Skeletal muscle tissue (tissue), 4 donors: ENCODE data around the gene CHSY3. TPM values are rescaled to one million over a fixed set of nuclear protein-coding genes. Genes with fewer than 3 reads are reported as not detected.

Source experiments
- H3K27ac ChIP-seq: one replicate; pipeline ENCODE4 v1.7.0; 2013; ENCODE audit warnings: mild to moderate bottlenecking, low read depth, low read length, inconsistent platforms
- H3K27me3 ChIP-seq, 3 donors: one replicate each; pipeline ENCODE4 v1.7.0; 2013; ENCODE audit warnings: low read length in 3 of 3; ENCODE audit not compliant: control insufficient read depth in 3 of 3, insufficient read depth in 3 of 3
- H3K36me3 ChIP-seq, 3 donors: one replicate each; pipeline ENCODE4 v1.7.0; 2013; ENCODE audit warnings: low read length in 3 of 3; ENCODE audit not compliant: control insufficient read depth in 3 of 3, insufficient read depth in 3 of 3
- H3K4me1 ChIP-seq, 3 donors: one replicate each; pipeline ENCODE4 v1.7.0; 2013; ENCODE audit warnings: low read length in 3 of 3, mild to moderate bottlenecking in 3 of 3; ENCODE audit not compliant: control insufficient read depth in 3 of 3, insufficient read depth in 3 of 3
- H3K4me3 ChIP-seq, 3 donors: one replicate each; pipeline ENCODE4 v1.7.0; 2013; ENCODE audit warnings: low read length in 3 of 3
- H3K9ac ChIP-seq, 3 donors: one replicate each; pipeline ENCODE4 v1.7.0; 2013; ENCODE audit warnings: low read length in 3 of 3, mild to moderate bottlenecking in 3 of 3, moderate library complexity in 2 of 3, low read depth in 1 of 3
- H3K9me3 ChIP-seq, 3 donors: one replicate each; pipeline ENCODE4 v1.7.0; 2013; ENCODE audit warnings: low read length in 3 of 3; ENCODE audit not compliant: control insufficient read depth in 3 of 3
- total RNA-seq: library from RNA; depleted of rRNA; stranded (reverse); fragments of >200 nt; gene quantifications from one replicate; pipeline ENCODE4 v1.2.3, GENCODE V29; 2014
- donor health status: Osteomylitis.

Gene CHSY3
- total RNA-seq, 1 donor from 2014 or later: 12.5 TPM

DNA sequence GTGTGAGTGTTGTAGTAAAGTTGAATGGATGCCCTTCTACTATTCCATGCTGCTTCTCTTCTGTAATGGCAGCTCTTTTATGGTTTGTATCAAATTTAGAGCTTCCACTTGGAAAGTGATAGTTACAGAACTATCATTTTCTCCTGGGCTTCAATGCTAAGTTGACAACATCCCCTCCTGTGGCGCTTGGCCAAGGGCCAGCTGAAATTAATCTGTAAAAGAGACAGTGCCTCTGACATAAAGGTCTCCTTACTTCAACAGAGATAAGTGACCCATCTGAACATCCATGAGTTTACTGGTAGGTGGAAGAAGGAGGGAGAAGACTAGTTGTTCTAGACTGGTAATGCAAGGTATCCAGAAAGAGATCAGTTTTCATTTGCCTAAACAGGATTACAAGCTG lies 39.7 kb downstream of the CHSY3 start:
- Histone ChIP-seq H3K4me1 (no peaks in the 10 kb centered on the region), H3K36me3 (no peaks in the 10 kb centered on the region), H3K9me3 (no peaks in the 10 kb centered on the region), H3K9ac (no peak overlapping the region), H3K27me3 (no peaks in the 10 kb centered on the region), H3K27ac (no peak overlapping the region), H3K4me3 (no peak overlapping the region)

DNA sequence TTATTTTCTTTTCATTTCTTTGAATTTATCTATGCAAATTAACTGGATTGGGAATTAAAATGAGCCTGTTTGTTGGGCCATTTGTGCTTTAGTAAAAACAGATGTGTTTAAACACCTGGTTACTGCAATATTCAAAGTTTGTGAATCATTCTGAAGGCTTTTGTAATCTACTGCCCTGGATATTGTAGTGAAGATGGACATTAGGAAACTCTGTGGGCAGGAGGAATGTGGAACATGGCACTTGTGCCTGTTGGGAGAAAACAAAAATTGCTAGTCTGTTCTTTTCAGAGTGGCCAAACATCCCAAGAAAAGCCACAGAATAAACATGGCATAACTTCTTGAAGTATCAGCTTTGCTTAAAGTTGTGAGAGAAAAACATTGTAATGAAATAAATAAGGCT lies 40.8 kb downstream of the CHSY3 start:
- Histone ChIP-seq H3K4me1 (no peaks in the 10 kb centered on the region), H3K4me3 (no peak overlapping the region), H3K9me3 (no peaks in the 10 kb centered on the region), H3K9ac (no peak overlapping the region), H3K27ac (no peak overlapping the region), H3K36me3 (no peaks in the 10 kb centered on the region), H3K27me3 (no peaks in the 10 kb centered on the region)

DNA sequence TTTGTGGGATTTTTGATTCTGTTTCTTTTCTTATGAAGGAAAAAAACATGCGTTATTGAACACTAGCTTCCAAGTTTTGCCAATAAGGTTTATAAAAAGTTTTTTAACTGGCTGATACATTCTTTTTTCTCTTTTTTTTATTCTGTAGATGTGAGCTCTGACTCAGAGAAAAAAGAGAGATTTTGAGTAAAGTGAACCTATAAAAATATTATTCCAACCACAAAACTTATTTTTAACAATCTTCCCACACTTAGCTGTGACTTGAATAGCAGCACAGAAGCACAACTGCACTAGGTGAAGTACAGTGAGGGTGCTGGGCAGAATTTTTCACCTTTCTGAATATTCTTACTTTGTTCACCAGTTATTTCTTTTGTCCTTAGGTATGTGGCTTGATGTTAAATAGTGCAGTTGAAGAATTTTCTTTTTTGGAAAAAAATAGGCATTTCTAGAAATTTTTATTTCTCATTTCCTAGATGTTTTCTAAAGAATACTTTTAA lies 41.6 kb downstream of the CHSY3 start:
- H3K9me3 ChIP-seq: no peaks in the 10 kb centered on the region
- no peak overlapping the region for H3K27ac ChIP-seq
- H3K4me3 ChIP-seq: no peak overlapping the region
- H3K4me1 ChIP-seq: no peaks in the 10 kb centered on the region
- H3K9ac ChIP-seq: no peak overlapping the region
- no peaks in the 10 kb centered on the region for H3K36me3 ChIP-seq
- H3K27me3 ChIP-seq: no peaks in the 10 kb centered on the region

DNA sequence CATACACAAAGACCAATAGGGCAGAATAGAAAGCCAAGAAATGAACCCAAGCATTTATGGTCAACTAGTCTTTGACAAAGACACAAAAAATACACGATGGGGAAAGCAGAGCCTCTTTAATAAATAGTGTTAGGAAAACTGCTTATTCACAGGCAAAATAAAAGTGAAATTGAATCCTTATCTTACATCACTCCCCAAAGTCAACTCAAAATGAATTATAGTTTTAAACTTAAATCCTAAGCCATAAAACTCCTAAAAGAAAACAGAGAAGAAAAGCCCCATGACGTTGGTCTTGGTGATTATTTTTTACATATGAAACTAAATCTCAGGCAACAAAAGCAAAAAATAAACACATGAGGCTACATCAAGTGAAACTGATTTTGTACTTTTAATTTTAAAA lies 46.8 kb downstream of the CHSY3 start:
- Histone ChIP-seq H3K27me3 (no peaks in the 10 kb centered on the region), H3K27ac (no peak overlapping the region)

DNA sequence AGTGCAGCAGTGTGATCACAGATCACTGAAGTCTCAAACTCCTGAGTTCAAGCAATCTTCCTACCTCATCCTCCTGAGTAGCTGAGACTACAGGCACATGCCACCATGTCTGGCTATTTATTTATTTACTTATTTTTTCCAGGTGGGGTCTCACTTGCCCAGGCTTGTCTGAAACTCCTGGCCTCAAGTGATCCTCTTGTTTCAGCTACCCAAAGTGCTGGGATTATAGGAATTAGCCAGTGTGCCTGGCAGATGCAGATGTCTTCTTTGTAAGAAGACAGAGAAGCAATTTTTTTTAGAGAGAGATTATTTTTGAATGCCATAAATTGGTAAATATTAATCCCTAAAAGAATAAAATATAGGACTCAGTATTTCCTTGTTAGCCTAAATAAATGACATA lies 54.3 kb downstream of the CHSY3 start:
- H3K27me3 ChIP-seq: no peaks in the 10 kb centered on the region
- no peak overlapping the region for H3K4me3 ChIP-seq
- H3K9ac ChIP-seq: no peak overlapping the region
- no peak overlapping the region for H3K27ac ChIP-seq
- H3K36me3 ChIP-seq: no peaks in the 10 kb centered on the region
- H3K4me1 ChIP-seq: peaks cover 0 to 4% (median 0%) of the 10 kb centered on the region in 3 donors
- H3K9me3 ChIP-seq: no peaks in the 10 kb centered on the region

More for the DNA sequence above, 46.8 kb downstream of the CHSY3 start:
- H3K4me1 ChIP-seq: no peaks in the 10 kb centered on the region
- no peak overlapping the region for H3K9ac ChIP-seq
- H3K9me3 ChIP-seq: no peaks in the 10 kb centered on the region
- no peak overlapping the region for H3K4me3 ChIP-seq
- no peaks in the 10 kb centered on the region for H3K36me3 ChIP-seq

DNA sequence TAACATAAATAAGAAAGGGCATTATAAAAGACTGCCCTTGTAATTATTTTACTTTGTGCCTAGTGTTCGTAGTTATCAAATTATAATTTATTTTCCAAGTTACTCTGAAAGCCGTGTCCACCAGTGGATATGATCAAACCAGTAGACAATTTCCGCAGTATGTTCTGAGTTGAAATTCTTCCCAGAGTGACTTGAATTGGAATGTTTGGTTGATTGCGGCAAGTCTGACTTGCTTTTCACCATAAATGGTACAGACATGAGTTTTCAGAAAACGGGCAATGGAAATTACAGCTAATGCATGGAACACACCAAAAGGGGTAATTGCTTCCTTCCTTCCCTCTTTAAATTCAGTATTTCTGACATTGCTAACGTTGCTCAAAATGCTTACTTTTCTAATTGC lies 56.6 kb downstream of the CHSY3 start:
- H3K4me3 ChIP-seq: no peak overlapping the region
- H3K27me3 ChIP-seq: no peaks in the 10 kb centered on the region
- H3K9ac ChIP-seq: no peak overlapping the region
- no peaks in the 10 kb centered on the region for H3K36me3 ChIP-seq
- peaks cover 0 to 13% (median 6%) of the 10 kb centered on the region in 3 donors for H3K4me1 ChIP-seq
- no peaks in the 10 kb centered on the region for H3K9me3 ChIP-seq
- H3K27ac ChIP-seq: no peak overlapping the region

DNA sequence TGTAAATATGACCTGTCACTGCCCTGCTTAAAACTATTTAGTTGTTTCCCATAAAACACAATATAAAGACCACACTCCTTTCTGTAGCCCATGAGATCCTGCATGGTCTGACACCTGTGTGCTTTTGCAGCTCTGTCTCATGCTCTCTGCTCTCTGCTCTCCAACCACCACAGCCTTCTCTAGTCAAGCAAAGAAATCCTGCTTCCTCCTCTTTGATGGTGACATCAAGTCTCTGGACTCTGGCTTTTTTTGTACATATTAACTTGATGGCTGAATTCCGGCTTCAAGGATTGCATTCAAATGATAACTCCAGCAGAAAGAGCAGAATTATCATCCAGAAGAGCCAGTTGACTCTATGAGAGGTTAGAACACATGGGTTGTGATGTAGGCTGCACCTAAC lies 58.2 kb downstream of the CHSY3 start:
- no peaks in the 10 kb centered on the region for H3K9me3 ChIP-seq
- peak overlapping the region; percentile 48 for H3K27ac ChIP-seq
- no peaks in the 10 kb centered on the region for H3K27me3 ChIP-seq
- H3K4me1 ChIP-seq: peaks cover 0 to 13% (median 6%) of the 10 kb centered on the region in 3 donors
- H3K36me3 ChIP-seq: no peaks in the 10 kb centered on the region
- H3K4me3 ChIP-seq: no peak overlapping the region
- no peak overlapping the region for H3K9ac ChIP-seq

DNA sequence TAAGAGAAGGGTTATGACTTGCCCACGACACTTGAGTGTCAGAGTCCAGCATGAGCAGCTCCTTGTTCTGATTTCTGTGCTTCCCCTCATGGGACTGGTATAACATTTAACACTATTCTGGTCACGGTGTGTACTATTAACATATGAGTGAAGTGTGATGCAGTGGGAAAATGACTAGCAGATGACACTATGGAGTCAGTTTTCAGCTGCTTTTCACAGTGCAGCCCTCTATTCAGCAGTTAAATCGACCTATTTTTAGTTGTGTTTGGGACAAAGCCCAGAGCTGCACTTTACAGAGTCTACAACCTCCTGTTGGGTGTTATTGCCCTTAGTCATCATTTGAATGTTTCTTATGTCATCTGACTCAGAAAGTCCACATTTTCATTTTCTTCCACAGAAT lies 59.1 kb downstream of the CHSY3 start:
- peak overlapping the region in 1 of 3 donors; percentile 15 for H3K4me3 ChIP-seq
- H3K27ac ChIP-seq: peak overlapping the region; percentile 48
- H3K9ac ChIP-seq: no peak overlapping the region
- H3K27me3 ChIP-seq: no peaks in the 10 kb centered on the region
- peaks cover 0 to 13% (median 6%) of the 10 kb centered on the region in 3 donors for H3K4me1 ChIP-seq
- H3K9me3 ChIP-seq: no peaks in the 10 kb centered on the region
- H3K36me3 ChIP-seq: no peaks in the 10 kb centered on the region

DNA sequence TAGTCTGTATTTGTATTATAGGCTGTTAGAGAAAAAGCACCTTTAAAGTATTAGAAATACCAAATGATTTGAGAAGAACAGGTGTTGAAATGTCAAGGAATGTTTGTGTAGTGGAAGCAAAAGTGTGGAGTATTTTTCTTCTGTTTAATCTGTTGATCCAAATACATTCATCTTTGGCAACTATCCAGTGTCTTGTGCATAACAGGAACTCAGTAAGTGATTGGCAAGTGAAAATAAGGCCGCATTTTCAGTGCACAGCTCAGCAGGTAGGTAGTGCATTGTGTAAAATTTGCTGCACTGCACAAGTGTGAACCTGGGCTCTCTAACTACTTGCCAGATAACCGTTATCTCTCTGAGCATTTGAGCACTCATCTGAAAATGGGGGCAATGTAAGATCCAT lies 61.8 kb downstream of the CHSY3 start:
- Histone ChIP-seq H3K9me3 (no peaks in the 10 kb centered on the region), H3K4me3 (no peak overlapping the region), H3K36me3 (no peaks in the 10 kb centered on the region), H3K27ac (no peak overlapping the region), H3K4me1 (peaks cover 0 to 13% (median 6%) of the 10 kb centered on the region in 3 donors), H3K27me3 (no peaks in the 10 kb centered on the region), H3K9ac (no peak overlapping the region)

DNA sequence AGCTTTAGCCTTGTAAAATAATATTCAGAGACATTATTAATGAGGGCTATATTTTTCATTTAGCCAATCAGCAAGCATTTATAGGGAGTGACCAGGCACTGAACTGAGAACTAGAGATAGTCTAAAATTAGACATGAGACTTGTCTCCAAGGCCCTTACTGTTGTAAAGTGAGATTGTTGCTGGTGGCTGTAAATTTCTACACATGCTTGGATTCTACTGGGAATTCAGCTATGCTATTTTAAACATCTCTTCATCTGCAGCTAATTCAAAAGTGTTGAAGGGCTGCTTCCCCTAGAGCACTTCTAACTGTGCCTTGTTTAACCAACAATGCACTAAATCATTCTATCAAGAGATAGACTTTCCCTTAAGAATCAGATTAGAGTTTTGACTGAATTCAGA lies 67.4 kb downstream of the CHSY3 start:
- no peaks in the 10 kb centered on the region for H3K36me3 ChIP-seq
- no peak overlapping the region for H3K27ac ChIP-seq
- no peaks in the 10 kb centered on the region for H3K4me1 ChIP-seq
- H3K4me3 ChIP-seq: no peak overlapping the region
- no peaks in the 10 kb centered on the region for H3K27me3 ChIP-seq
- no peak overlapping the region for H3K9ac ChIP-seq
- H3K9me3 ChIP-seq: no peaks in the 10 kb centered on the region
